SK-N-SH (cell line): ENCODE measurements around the gene NT5DC2. TPM values are rescaled to one million over a fixed set of nuclear protein-coding genes. Genes with fewer than 3 reads are reported as not detected.

Source experiments
- CTCF ChIA-PET: fragments of 300-600, 350-600 bp; formaldehyde crosslinking; extraction: SDS; loops from one replicate; lab custom pipeline; 2021; lab: Yijun Ruan, JAX
- POLR2A ChIA-PET: fragments of 350-600 bp; sonication (Branson Sonifier 250); formaldehyde crosslinking; extraction: SDS; loops from one replicate; lab custom pipeline; 2020; ENCODE audit warnings: antibody characterized with exemption, inconsistent platforms; lab: Yijun Ruan, JAX
- DNase-seq: peaks from one replicate; pipeline ENCODE4 v3.0.0; 2012
- H2AFZ ChIP-seq: fragments of 200-600 bp; sonication (generic); 2 replicates; pipeline ENCODE4 v1.8.1; 2016; ENCODE audit warnings: antibody characterized with exemption, mild to moderate bottlenecking, low read depth
- H3F3A ChIP-seq: fragments of 200-600 bp; sonication (generic); replicated peaks from 2 replicates; pipeline ENCODE3; 2016; ENCODE audit warnings: antibody characterized with exemption, mild to moderate bottlenecking; ENCODE audit not compliant: insufficient read depth
- H3K27ac ChIP-seq, 2 experiments: fragments of 200-500 bp in 1 of 2; fragments of 200-600 bp in 1 of 2; sonication (Bioruptor generic) in 1 of 2; sonication (generic), shearing (Covaris generic) in 1 of 2; 2 replicates each; pipeline versions ENCODE4 v1.5.1 to v1.6.1; 2014 to 2016; ENCODE audit warnings: low read depth in 2 of 2, inconsistent platforms in 1 of 2, low read length in 1 of 2, mild to moderate bottlenecking in 1 of 2, mixed read lengths in 1 of 2
- H3K27me3 ChIP-seq: fragments of 200-600 bp; sonication (generic), shearing (Covaris generic); 2 replicates; pipeline ENCODE4 v1.6.1; 2016; ENCODE audit warnings: mixed run types; ENCODE audit not compliant: insufficient read depth
- H3K36me3 ChIP-seq, 2 experiments: fragments of 200-500 bp in 1 of 2; fragments of 200-600 bp in 1 of 2; sonication (Bioruptor generic) in 1 of 2; sonication (generic) in 1 of 2; replicated peaks in 1 of 2; 2 replicates each; pipeline versions ENCODE3 to v1.5.1; 2014 to 2016; ENCODE audit warnings: low read length in 1 of 2, mild to moderate bottlenecking in 1 of 2; ENCODE audit not compliant: insufficient read depth in 2 of 2, control insufficient read depth in 1 of 2
- H3K4me1 ChIP-seq, 2 experiments: fragments of 200-500 bp in 1 of 2; fragments of 200-600 bp in 1 of 2; sonication (Bioruptor generic) in 1 of 2; sonication (generic), shearing (Covaris generic) in 1 of 2; 2 replicates each; pipeline versions ENCODE4 v1.5.1 to v1.6.1; 2014 to 2016; ENCODE audit warnings: low read depth in 1 of 2, low read length in 1 of 2, mixed run types in 1 of 2; ENCODE audit not compliant: insufficient read depth in 2 of 2, control insufficient read depth in 1 of 2
- H3K4me2 ChIP-seq: fragments of 200-600 bp; sonication (generic), shearing (Covaris generic); 2 replicates; pipeline ENCODE4 v1.6.1; 2017; ENCODE audit warnings: mixed run types
- H3K4me3 ChIP-seq, 2 experiments: fragments of 200-500 bp in 1 of 2; fragments of 200-600 bp in 1 of 2; sonication (Bioruptor generic) in 1 of 2; sonication (generic), shearing (Covaris generic) in 1 of 2; 2 replicates each; pipeline versions ENCODE4 v1.5.1 to v1.8.1; 2014 to 2016; ENCODE audit warnings: low read depth in 2 of 2, inconsistent platforms in 1 of 2, low read length in 1 of 2, mild to moderate bottlenecking in 1 of 2, mixed read lengths in 1 of 2, moderate library complexity in 1 of 2
- H3K79me2 ChIP-seq: fragments of 200-600 bp; sonication (generic); 2 replicates; pipeline ENCODE4 v1.8.1; 2017; ENCODE audit warnings: mild to moderate bottlenecking; ENCODE audit not compliant: insufficient read depth
- H3K9ac ChIP-seq: fragments of 200-600 bp; sonication (generic); 2 replicates; pipeline ENCODE4 v1.6.1; 2017; ENCODE audit warnings: mixed run types
- H3K9me2 ChIP-seq: fragments of 200-600 bp; sonication (generic); 2 replicates; pipeline ENCODE4 v1.6.1; 2017; ENCODE audit warnings: mixed run types
- H3K9me3 ChIP-seq: fragments of 200-600 bp; sonication (generic); 2 replicates; pipeline ENCODE4 v1.6.1; 2017; ENCODE audit warnings: mixed run types, mild to moderate bottlenecking, moderate library complexity
- H4K20me1 ChIP-seq: fragments of 200-600 bp; sonication (generic); 2 replicates; pipeline ENCODE4 v1.6.1; 2017; ENCODE audit warnings: mild to moderate bottlenecking, mixed run types; ENCODE audit not compliant: insufficient read depth
- CHD2 ChIP-seq: fragments of 150-350 bp; IDR thresholded peaks from 2 replicates; pipeline ENCODE4 v1.6.1; 2018; ENCODE audit warnings: low read length; ENCODE audit not compliant: partially characterized antibody
- CTCF ChIP-seq: fragments of 200-600 bp; sonication (generic); IDR thresholded peaks from 2 replicates; pipeline ENCODE4 v1.6.1; 2017; ENCODE audit warnings: antibody characterized with exemption, mild to moderate bottlenecking, moderate library complexity
- EP300 ChIP-seq, 2 experiments: IDR thresholded peaks; 2 replicates each; pipeline versions ENCODE4 v1.4.0 to v1.6.1; 2012; ENCODE audit warnings: borderline replicate concordance in 1 of 2, low read depth in 1 of 2, low read length in 1 of 2
- EZH2phosphoT487 ChIP-seq: fragments of 200-600 bp; sonication (generic); IDR thresholded peaks from 2 replicates; pipeline ENCODE4 v1.6.1; 2017; ENCODE audit warnings: low read depth, mixed run types, mild to moderate bottlenecking, antibody characterized with exemption, moderate library complexity, borderline replicate concordance
- FOXJ3 ChIP-seq: sonication (generic); formaldehyde crosslinking; IDR thresholded peaks from 2 replicates; pipeline ENCODE4 v1.5.1; 2020; ENCODE audit warnings: mild to moderate bottlenecking, missing genetic modification reagents
- FOXM1 ChIP-seq: IDR thresholded peaks from 2 replicates; pipeline ENCODE4 v1.4.0; 2012; ENCODE audit warnings: low read depth, mild to moderate bottlenecking
- GABPA ChIP-seq: IDR thresholded peaks from 2 replicates; pipeline ENCODE4 v1.4.0; 2012; ENCODE audit warnings: low read depth, mild to moderate bottlenecking
- IRF3 ChIP-seq: fragments of 150-350 bp; IDR thresholded peaks from 2 replicates; pipeline ENCODE4 v1.6.1; 2016; ENCODE audit warnings: mild to moderate bottlenecking, low read depth, low read length
- MEF2A ChIP-seq: IDR thresholded peaks from 2 replicates; pipeline ENCODE4 v1.4.0; 2012; ENCODE audit warnings: low read depth, borderline replicate concordance
- MXI1 ChIP-seq: IDR thresholded peaks from 2 replicates; pipeline ENCODE4 v1.6.1; 2012; ENCODE audit warnings: mild to moderate bottlenecking, low read depth, low read length, improper control_type of control experiment
- NRF1 ChIP-seq: IDR thresholded peaks from 2 replicates; pipeline ENCODE4 v1.6.1; 2012; ENCODE audit warnings: low read depth, mild to moderate bottlenecking, low read length
- PBX3 ChIP-seq: IDR thresholded peaks from 2 replicates; pipeline ENCODE4; 2012
- REST ChIP-seq: IDR thresholded peaks from 2 replicates; pipeline ENCODE4 v1.6.1; 2012; ENCODE audit warnings: mild to moderate bottlenecking, low read depth, low read length, moderate library complexity
- RXRA ChIP-seq: IDR thresholded peaks from 2 replicates; pipeline ENCODE4 v1.4.0; 2012; ENCODE audit warnings: low read depth, mild to moderate bottlenecking, borderline replicate concordance
- SMC3 ChIP-seq: IDR thresholded peaks from 2 replicates; pipeline ENCODE4 v1.6.1; 2012; ENCODE audit warnings: low read depth, low read length, improper control_type of control experiment
- TAF1 ChIP-seq: IDR thresholded peaks from 2 replicates; pipeline ENCODE4 v1.6.1; 2012; ENCODE audit warnings: low read depth, mild to moderate bottlenecking, low read length, moderate library complexity, borderline replicate concordance
- TEAD4 ChIP-seq: IDR thresholded peaks from 2 replicates; pipeline ENCODE4 v1.4.0; 2012; ENCODE audit warnings: mild to moderate bottlenecking, borderline replicate concordance; ENCODE audit not compliant: insufficient read depth
- YY1 ChIP-seq: IDR thresholded peaks from 2 replicates; pipeline ENCODE4 v1.4.0; 2012; ENCODE audit warnings: low read depth, mild to moderate bottlenecking
- WGBS: methylation state at CpG from one replicate; pipeline ENCODE4 v1.1.6; 2017; ENCODE audit warnings: low lambda C conversion rate; 5-methylcytosine and 5-hydroxymethylcytosine counted together
- polyA plus RNA-seq, 3 experiments: library from polyadenylated mRNA; depleted of rRNA; stranded (reverse); fragments of >200 nt; gene quantifications; 2 replicates each; pipeline ENCODE4 v1.2.3, GENCODE V29; 2012

NT5DC2 gene
- polyA plus RNA-seq, 1 of the 3 experiments (the other 2 are of a cell fraction): 113 TPM

GRCh38 chr3:52479877-52480575 is 53.6 kb downstream of the NT5DC2 start:
- no peaks in the 10 kb centered on the region for H3K79me2 ChIP-seq
- no peaks in the 10 kb centered on the region for H4K20me1 ChIP-seq
- POLR2A ChIA-PET: interaction anchor here (0.9 to 1.7 kb wide), 2 partner anchors 9 to 77 kb away, joined by 3 to 8 read pairs; no protein-coding TSS in a partner anchor
- no peak overlapping the region for H3K4me2 ChIP-seq
- H3K27me3 ChIP-seq: no peaks in the 10 kb centered on the region
- no peaks in the 10 kb centered on the region for H3F3A ChIP-seq
- no peaks in the 10 kb centered on the region for H3K9me3 ChIP-seq
- no peak overlapping the region for H3K4me3 ChIP-seq
- CTCF ChIA-PET: interaction anchor here (0.7 to 1.5 kb wide), 7 partner anchors 10 to 68 kb away, joined by 3 to 6 read pairs (median 4); partner anchors contain the start of gene STAB1
- H3K9ac ChIP-seq: no peak overlapping the region
- TF ChIP-seq FOXJ3 (CRISPR knock-in tag) (no peak; the same call in 1 of the 2 replicates), RXRA (no peak), TEAD4 (no peak), NRF1 (no peak), REST (no peak), PBX3 (no peak), CHD2 (no peak), MXI1 (no peak), GABPA (no peak), EZH2phosphoT487 (no peak), TAF1 (no peak), FOXM1 (no peak), IRF3 (no peak), SMC3 (no peak), MEF2A (no peak), CTCF (no peak), EP300 (IDR thresholded peaks at IDR 0.05; ENCODE audit: borderline replicate concordance in 1 of 2, low read depth in 1 of 2, low read length in 1 of 2) (no peak), YY1 (no peak)
- H3K9me2 ChIP-seq: no peaks in the 10 kb centered on the region
- peak overlapping the region in 1 of 2 experiments; percentile 74; a peak in 1 of 4 replicates for H3K27ac ChIP-seq
- no peak for DNase-seq
- WGBS: 85% methylated on average over 10 of the region's 16 CpGs
- H3K36me3 ChIP-seq: peaks cover 31 to 65% of the 10 kb centered on the region in 2 experiments
- peaks cover 0 to 47% of the 10 kb centered on the region in 2 experiments; a peak in 1 of 4 replicates for H3K4me1 ChIP-seq
- no peak overlapping the region for H2AFZ ChIP-seq
